H1 (cell line): ENCODE data around the gene PYCARD. TPM values are rescaled to one million over a fixed set of nuclear protein-coding genes. Genes with fewer than 3 reads are reported as not detected.
A peak's percentile ranks its signal among the peaks of the same experiment; 100 is the strongest.

Experiments
- CREB1 ChIP-seq: IDR thresholded peaks from 2 replicates; pipeline ENCODE4 v1.6.1; 2012; ENCODE audit warnings: inconsistent platforms
- JUND ChIP-seq: IDR thresholded peaks from 2 replicates; pipeline ENCODE4 v1.6.1; 2011; ENCODE audit warnings: mild to moderate bottlenecking, improper control_type of control experiment, low read length
- POLR2AphosphoS5 ChIP-seq: IDR thresholded peaks from 2 replicates; pipeline ENCODE4 v1.6.1; 2011; ENCODE audit warnings: low read depth, low read length
- TCF12 ChIP-seq: IDR thresholded peaks from 2 replicates; pipeline ENCODE4 v1.6.1; 2011; ENCODE audit warnings: low read depth, mild to moderate bottlenecking, low read length
- polyA plus RNA-seq, 7 experiments: library from polyadenylated mRNA; depleted of rRNA in 3 of 7; stranded (reverse) in 5 of 7; unstranded in 2 of 7; fragments of >200 nt in 5 of 7; fragments of 200-250 nt in 2 of 7; gene quantifications; 1 replicate in 5 of 7; 2 replicates in 1 of 7; 4 replicates in 1 of 7; pipeline versions ENCODE4 v1.2.1 to v1.2.3, GENCODE V29; 2011 to 2013; ENCODE audit warnings: missing spikeins in 2 of 7, mixed read lengths in 2 of 7
- total RNA-seq: library from RNA; stranded (reverse); fragmentation: NEBNext Ultra II Directional; extraction: Animal tissue kit (Norgen Biotek cat#: 25700); gene quantifications from 2 replicates; pipeline ENCODE4 v1.2.1, GENCODE V29; 2021
- TF ChIP-seq, protein P1 (sequence below): fragments of 300-600 bp; sonication (generic); IDR thresholded peaks from 2 replicates; pipeline ENCODE4 v1.7.1; 2012; ENCODE audit warnings: low read length, moderate library complexity, mild to moderate bottlenecking, inconsistent platforms; ENCODE audit not compliant: insufficient replicate concordance

The PYCARD gene
- total and polyA plus RNA-seq, 2 of the 8 experiments (the other 6 are each of a cell fraction or from before 2014, with no cell fraction given): 29.9 to 77.9 TPM

DNA sequence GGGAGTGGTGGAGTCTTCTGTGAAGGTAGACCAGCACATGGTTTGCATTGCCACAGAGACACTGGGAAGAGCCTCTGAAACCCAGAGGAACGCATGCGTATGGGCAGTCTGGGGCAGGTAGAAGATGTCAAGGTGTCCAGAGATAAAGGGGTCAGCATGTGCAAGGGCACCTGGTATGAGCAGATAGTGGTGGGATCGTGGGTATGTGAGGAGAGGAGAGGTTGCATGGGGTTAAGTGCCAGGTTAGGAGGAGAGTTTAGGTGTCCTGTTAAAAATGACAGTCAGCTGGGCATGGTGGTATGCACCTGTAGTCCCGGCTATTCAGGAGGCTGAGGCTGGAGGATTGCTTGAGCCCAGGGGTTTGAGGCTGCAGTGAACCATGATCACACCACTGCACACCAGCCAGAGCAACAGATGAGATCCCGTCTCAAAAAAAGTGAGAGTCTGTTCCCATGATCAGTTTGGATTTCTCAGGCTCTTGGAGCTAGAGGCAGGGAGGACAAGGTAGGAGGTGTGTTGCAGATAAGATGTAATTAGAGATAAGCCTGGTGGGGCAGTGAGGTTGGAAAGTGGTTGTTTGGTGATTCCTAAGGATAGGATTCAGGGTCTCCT lies 3.0 kb downstream of the PYCARD start (continued):
- TF ChIP-seq, protein P1, sequence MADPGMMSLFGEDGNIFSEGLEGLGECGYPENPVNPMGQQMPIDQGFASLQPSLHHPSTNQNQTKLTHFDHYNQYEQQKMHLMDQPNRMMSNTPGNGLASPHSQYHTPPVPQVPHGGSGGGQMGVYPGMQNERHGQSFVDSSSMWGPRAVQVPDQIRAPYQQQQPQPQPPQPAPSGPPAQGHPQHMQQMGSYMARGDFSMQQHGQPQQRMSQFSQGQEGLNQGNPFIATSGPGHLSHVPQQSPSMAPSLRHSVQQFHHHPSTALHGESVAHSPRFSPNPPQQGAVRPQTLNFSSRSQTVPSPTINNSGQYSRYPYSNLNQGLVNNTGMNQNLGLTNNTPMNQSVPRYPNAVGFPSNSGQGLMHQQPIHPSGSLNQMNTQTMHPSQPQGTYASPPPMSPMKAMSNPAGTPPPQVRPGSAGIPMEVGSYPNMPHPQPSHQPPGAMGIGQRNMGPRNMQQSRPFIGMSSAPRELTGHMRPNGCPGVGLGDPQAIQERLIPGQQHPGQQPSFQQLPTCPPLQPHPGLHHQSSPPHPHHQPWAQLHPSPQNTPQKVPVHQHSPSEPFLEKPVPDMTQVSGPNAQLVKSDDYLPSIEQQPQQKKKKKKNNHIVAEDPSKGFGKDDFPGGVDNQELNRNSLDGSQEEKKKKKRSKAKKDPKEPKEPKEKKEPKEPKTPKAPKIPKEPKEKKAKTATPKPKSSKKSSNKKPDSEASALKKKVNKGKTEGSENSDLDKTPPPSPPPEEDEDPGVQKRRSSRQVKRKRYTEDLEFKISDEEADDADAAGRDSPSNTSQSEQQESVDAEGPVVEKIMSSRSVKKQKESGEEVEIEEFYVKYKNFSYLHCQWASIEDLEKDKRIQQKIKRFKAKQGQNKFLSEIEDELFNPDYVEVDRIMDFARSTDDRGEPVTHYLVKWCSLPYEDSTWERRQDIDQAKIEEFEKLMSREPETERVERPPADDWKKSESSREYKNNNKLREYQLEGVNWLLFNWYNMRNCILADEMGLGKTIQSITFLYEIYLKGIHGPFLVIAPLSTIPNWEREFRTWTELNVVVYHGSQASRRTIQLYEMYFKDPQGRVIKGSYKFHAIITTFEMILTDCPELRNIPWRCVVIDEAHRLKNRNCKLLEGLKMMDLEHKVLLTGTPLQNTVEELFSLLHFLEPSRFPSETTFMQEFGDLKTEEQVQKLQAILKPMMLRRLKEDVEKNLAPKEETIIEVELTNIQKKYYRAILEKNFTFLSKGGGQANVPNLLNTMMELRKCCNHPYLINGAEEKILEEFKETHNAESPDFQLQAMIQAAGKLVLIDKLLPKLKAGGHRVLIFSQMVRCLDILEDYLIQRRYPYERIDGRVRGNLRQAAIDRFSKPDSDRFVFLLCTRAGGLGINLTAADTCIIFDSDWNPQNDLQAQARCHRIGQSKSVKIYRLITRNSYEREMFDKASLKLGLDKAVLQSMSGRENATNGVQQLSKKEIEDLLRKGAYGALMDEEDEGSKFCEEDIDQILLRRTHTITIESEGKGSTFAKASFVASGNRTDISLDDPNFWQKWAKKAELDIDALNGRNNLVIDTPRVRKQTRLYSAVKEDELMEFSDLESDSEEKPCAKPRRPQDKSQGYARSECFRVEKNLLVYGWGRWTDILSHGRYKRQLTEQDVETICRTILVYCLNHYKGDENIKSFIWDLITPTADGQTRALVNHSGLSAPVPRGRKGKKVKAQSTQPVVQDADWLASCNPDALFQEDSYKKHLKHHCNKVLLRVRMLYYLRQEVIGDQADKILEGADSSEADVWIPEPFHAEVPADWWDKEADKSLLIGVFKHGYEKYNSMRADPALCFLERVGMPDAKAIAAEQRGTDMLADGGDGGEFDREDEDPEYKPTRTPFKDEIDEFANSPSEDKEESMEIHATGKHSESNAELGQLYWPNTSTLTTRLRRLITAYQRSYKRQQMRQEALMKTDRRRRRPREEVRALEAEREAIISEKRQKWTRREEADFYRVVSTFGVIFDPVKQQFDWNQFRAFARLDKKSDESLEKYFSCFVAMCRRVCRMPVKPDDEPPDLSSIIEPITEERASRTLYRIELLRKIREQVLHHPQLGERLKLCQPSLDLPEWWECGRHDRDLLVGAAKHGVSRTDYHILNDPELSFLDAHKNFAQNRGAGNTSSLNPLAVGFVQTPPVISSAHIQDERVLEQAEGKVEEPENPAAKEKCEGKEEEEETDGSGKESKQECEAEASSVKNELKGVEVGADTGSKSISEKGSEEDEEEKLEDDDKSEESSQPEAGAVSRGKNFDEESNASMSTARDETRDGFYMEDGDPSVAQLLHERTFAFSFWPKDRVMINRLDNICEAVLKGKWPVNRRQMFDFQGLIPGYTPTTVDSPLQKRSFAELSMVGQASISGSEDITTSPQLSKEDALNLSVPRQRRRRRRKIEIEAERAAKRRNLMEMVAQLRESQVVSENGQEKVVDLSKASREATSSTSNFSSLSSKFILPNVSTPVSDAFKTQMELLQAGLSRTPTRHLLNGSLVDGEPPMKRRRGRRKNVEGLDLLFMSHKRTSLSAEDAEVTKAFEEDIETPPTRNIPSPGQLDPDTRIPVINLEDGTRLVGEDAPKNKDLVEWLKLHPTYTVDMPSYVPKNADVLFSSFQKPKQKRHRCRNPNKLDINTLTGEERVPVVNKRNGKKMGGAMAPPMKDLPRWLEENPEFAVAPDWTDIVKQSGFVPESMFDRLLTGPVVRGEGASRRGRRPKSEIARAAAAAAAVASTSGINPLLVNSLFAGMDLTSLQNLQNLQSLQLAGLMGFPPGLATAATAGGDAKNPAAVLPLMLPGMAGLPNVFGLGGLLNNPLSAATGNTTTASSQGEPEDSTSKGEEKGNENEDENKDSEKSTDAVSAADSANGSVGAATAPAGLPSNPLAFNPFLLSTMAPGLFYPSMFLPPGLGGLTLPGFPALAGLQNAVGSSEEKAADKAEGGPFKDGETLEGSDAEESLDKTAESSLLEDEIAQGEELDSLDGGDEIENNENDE: no peak
- TF ChIP-seq POLR2AphosphoS5: peak; percentile 30
- TF ChIP-seq JUND: no peak
- no peak for TF ChIP-seq CREB1
- no peak for TF ChIP-seq TCF12
